GM12892 (cell line): ENCODE data around the gene BCAN.

ENCODE experiments used
- POLR2A ChIP-seq: IDR thresholded peaks from 2 replicates; pipeline ENCODE4 v1.6.1; 2011; ENCODE audit warnings: low read depth, low read length, control low read depth
- POLR2AphosphoS5 ChIP-seq: IDR thresholded peaks from 2 replicates; pipeline ENCODE4 v1.6.1; 2011; ENCODE audit warnings: low read depth, low read length, control low read depth

DNA sequence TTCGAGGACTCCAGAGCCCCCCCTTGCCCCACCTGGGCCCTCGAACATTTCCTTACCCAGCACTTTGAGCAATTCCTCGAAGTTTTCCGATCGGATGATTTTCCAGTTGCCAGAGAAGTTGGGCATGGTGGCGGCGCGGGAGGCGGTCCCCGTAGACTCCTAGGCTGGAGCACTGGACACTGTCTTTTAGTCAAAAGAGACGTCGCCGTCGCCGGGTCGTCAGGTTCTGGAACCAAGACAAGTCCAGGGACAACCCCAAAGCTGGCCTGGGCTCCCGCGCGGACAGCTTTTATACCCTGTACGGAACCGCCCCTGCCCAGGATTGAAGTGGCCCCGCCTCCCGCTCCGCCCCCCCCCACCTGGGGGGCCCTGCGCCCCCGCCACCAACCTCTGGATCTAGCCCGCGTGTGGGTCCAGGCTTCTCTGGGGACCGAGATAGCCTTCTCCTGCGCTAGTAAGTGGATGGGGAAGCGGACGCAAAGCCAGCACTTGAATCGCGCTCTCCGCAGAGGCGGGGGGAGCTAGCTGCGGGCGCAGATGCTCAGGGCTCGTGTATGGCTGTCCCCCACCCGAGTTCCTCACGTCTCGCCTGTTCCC lies 63.5 kb downstream of the BCAN start, which contains the start of gene CRABP2:
- TF ChIP-seq POLR2A = no peak
- TF ChIP-seq POLR2AphosphoS5 = no peak
